H9 (cell line): Measurements from ENCODE around the gene WNT3A. TPM values are rescaled to one million over a fixed set of nuclear protein-coding genes. Genes with fewer than 3 reads are reported as not detected.

Experiments
- DNase-seq: peaks from one replicate; pipeline ENCODE4 v3.0.0-alpha.2; 2017
- H2AFZ ChIP-seq: one replicate; pipeline ENCODE4 v1.6.1; 2013; ENCODE audit warnings: mild to moderate bottlenecking, low read length, control low read depth, moderate library complexity
- H2AK5ac ChIP-seq: 2 replicates; pipeline ENCODE4 v1.6.1; 2013; ENCODE audit warnings: low read length, control low read depth, mixed read lengths; ENCODE audit not compliant: insufficient read length
- H2BK120ac ChIP-seq: one replicate; pipeline ENCODE4 v1.6.1; 2013; ENCODE audit warnings: low read depth, mild to moderate bottlenecking, low read length, control low read depth, inconsistent platforms; ENCODE audit not compliant: poor library complexity, severe bottlenecking
- H2BK12ac ChIP-seq: 2 replicates; pipeline ENCODE4 v1.6.1; 2013; ENCODE audit warnings: low read length, control low read depth, mixed read lengths, low read depth; ENCODE audit not compliant: insufficient read length
- H2BK15ac ChIP-seq: 2 replicates; pipeline ENCODE4 v1.6.1; 2013; ENCODE audit warnings: low read depth, low read length, control low read depth
- H2BK20ac ChIP-seq: one replicate; pipeline ENCODE4 v1.6.1; 2013; ENCODE audit warnings: low read depth, mild to moderate bottlenecking, low read length, control low read depth, inconsistent platforms; ENCODE audit not compliant: poor library complexity, severe bottlenecking
- H2BK5ac ChIP-seq: 2 replicates; pipeline ENCODE4 v1.6.1; 2013; ENCODE audit warnings: low read length, control low read depth, mixed read lengths; ENCODE audit not compliant: insufficient read length
- H3K14ac ChIP-seq: 2 replicates; pipeline ENCODE4 v1.6.1; 2013; ENCODE audit warnings: low read length, control low read depth; ENCODE audit not compliant: insufficient read depth
- H3K18ac ChIP-seq: 2 replicates; pipeline ENCODE4 v1.6.1; 2013; ENCODE audit warnings: low read depth, mild to moderate bottlenecking, mixed read lengths, low read length, control low read depth; ENCODE audit not compliant: insufficient read length
- H3K23ac ChIP-seq: 2 replicates; pipeline ENCODE4 v1.6.1; 2013; ENCODE audit warnings: low read length, control low read depth, mixed read lengths, low read depth; ENCODE audit not compliant: insufficient read length
- H3K23me2 ChIP-seq: 2 replicates; pipeline ENCODE4 v1.6.1; 2013; ENCODE audit warnings: low read depth, mild to moderate bottlenecking, mixed read lengths, low read length, control low read depth; ENCODE audit not compliant: insufficient read length, poor library complexity, severe bottlenecking
- H3K27ac ChIP-seq: 2 replicates; pipeline ENCODE4 v1.5.1; 2013; ENCODE audit warnings: low read length, control low read depth, mixed read lengths, low read depth; ENCODE audit not compliant: insufficient read length
- H3K27me3 ChIP-seq: 2 replicates; pipeline ENCODE4 v1.6.1; 2013; ENCODE audit warnings: low read length, control low read depth, inconsistent platforms; ENCODE audit not compliant: insufficient read depth
- H3K4ac ChIP-seq: 2 replicates; pipeline ENCODE4 v1.6.1; 2013; ENCODE audit warnings: low read depth, mild to moderate bottlenecking, control low read depth, inconsistent platforms, low read length, moderate library complexity
- H3K4me1 ChIP-seq: 2 replicates; pipeline ENCODE4 v1.6.1; 2013; ENCODE audit warnings: low read length, control low read depth, inconsistent platforms; ENCODE audit not compliant: insufficient read depth
- H3K4me2 ChIP-seq: 2 replicates; pipeline ENCODE4 v1.6.1; 2013; ENCODE audit warnings: low read length, control low read depth, mixed read lengths; ENCODE audit not compliant: insufficient read length, insufficient read depth
- H3K56ac ChIP-seq: 2 replicates; pipeline ENCODE4 v1.6.1; 2013; ENCODE audit warnings: low read depth, mild to moderate bottlenecking, mixed read lengths, low read length, control low read depth; ENCODE audit not compliant: insufficient read length
- H3K79me1 ChIP-seq: 2 replicates; pipeline ENCODE4 v1.6.1; 2013; ENCODE audit warnings: low read depth, mild to moderate bottlenecking, moderate library complexity, low read length, control low read depth, inconsistent platforms; ENCODE audit not compliant: insufficient read depth, poor library complexity, severe bottlenecking
- H3K79me2 ChIP-seq: 2 replicates; pipeline ENCODE4 v1.6.1; 2013; ENCODE audit warnings: low read length, control low read depth, inconsistent platforms; ENCODE audit not compliant: insufficient read depth
- H3K9ac ChIP-seq: 2 replicates; pipeline ENCODE4 v1.6.1; 2013; ENCODE audit warnings: low read length, control low read depth, mixed read lengths; ENCODE audit not compliant: insufficient read length; ENCODE audit errors: extremely low read depth
- H3K9me3 ChIP-seq: one replicate; pipeline ENCODE4 v1.6.1; 2013; ENCODE audit warnings: low read depth, low read length, inconsistent platforms; ENCODE audit not compliant: control insufficient read depth
- H3T11ph ChIP-seq: one replicate; pipeline ENCODE4 v1.6.1; 2013; ENCODE audit warnings: mild to moderate bottlenecking, low read length, control low read depth, inconsistent platforms
- H4K20me1 ChIP-seq: one replicate; pipeline ENCODE4 v1.6.1; 2013; ENCODE audit not compliant: control insufficient read depth, insufficient read length, insufficient read depth
- H4K5ac ChIP-seq: 2 replicates; pipeline ENCODE4 v1.6.1; 2013; ENCODE audit warnings: low read depth, mild to moderate bottlenecking, mixed read lengths, low read length, control low read depth; ENCODE audit not compliant: insufficient read length
- H4K8ac ChIP-seq: replicated peaks from 2 replicates; pipeline ENCODE4 v1.6.1; 2013; ENCODE audit warnings: low read length, control low read depth, mixed read lengths, low read depth; ENCODE audit not compliant: insufficient read length
- H4K91ac ChIP-seq: 2 replicates; pipeline ENCODE4 v1.6.1; 2013; ENCODE audit warnings: low read depth, mild to moderate bottlenecking, moderate library complexity, mixed read lengths, low read length, control low read depth; ENCODE audit not compliant: insufficient read length
- H3K27ac Mint-ChIP-seq, 3 experiments: 2 replicates in 2 of 3; 3 replicates in 1 of 3; pipeline ENCODE4 v1.8.0; 2020 to 2021; ENCODE audit warnings: mixed read lengths in 3 of 3, mild to moderate bottlenecking in 1 of 3, moderate library complexity in 1 of 3
- H3K27me3 Mint-ChIP-seq: 2 replicates; pipeline ENCODE4 v1.8.0; 2021; ENCODE audit warnings: low read depth, mild to moderate bottlenecking, moderate library complexity, mixed read lengths
- H3K36me3 Mint-ChIP-seq, 3 experiments: 2 replicates in 2 of 3; 3 replicates in 1 of 3; pipeline ENCODE4 v1.8.0; 2020 to 2021; ENCODE audit warnings: low read depth in 3 of 3, mixed read lengths in 3 of 3; ENCODE audit not compliant: insufficient read depth in 1 of 3
- H3K4me1 Mint-ChIP-seq, 2 experiments: 2 replicates each; pipeline ENCODE4 v1.8.0; 2020; ENCODE audit warnings: mixed read lengths in 2 of 2
- H3K4me3 Mint-ChIP-seq, 2 experiments: 2 replicates in 1 of 2; 3 replicates in 1 of 2; pipeline ENCODE4 v1.8.0; 2020 to 2021; ENCODE audit warnings: mild to moderate bottlenecking in 2 of 2, mixed read lengths in 2 of 2, moderate library complexity in 1 of 2
- H3K9me3 Mint-ChIP-seq, 2 experiments: 2 replicates in 1 of 2; 3 replicates in 1 of 2; pipeline ENCODE4 v1.8.0; 2020; ENCODE audit warnings: mild to moderate bottlenecking in 2 of 2, mixed read lengths in 2 of 2, moderate library complexity in 1 of 2
- WGBS: extraction: QIAGEN DNeasy Blood & Tissue Kit; methylation state at CpG from one replicate; pipeline ENCODE4 v1.1.7; 2013; ENCODE audit warnings: missing lambda C conversion rate, low lambda C conversion rate, mixed read lengths; ENCODE audit not compliant: insufficient read length; ENCODE audit errors: extremely low coverage; 5-methylcytosine and 5-hydroxymethylcytosine counted together
- total RNA-seq: library from RNA; stranded (reverse); gene quantifications from 2 replicates; pipeline ENCODE4 v1.2.1, GENCODE V29; 2021
- TF ChIP-seq, protein P1 (sequence below): fragments of 200-600 bp; sonication (generic); conservative IDR thresholded peaks from 3 replicates; pipeline ENCODE4 v1.8.0; 2021; ENCODE audit warnings: antibody characterized with exemption, mild to moderate bottlenecking

Gene WNT3A
- total RNA-seq, 1 experiment from 2014 or later = 0.17 TPM

DNA sequence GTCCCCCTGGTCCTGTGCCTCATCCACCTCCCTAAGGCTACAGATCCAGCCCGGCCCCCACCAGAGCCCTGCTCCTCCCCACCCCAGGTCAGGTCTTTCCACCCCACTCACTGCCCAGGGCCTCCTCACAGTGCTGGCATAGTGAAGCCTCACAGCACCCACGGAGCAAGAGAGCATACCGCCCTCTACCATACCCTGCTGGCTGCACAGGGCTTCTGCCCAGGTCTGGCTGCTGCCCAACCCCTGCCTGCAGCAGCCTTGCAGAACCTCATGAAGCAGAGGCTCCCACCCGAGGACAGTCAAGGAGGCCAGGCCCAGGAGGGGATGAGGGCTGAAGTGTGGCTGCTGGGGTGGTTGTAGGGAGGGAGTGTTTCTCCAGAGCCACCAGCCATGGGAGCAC, 56.0 kb downstream of the WNT3A start:
- Histone ChIP-seq H4K91ac (no peak overlapping the region), H2AK5ac (no peak overlapping the region), H3K14ac (no peak overlapping the region), H3K23me2 (peaks cover 19% of the 10 kb centered on the region), H4K5ac (no peak overlapping the region), H3K4ac (no peak overlapping the region), H3K4me2 (no peak overlapping the region), H3K23ac (no peak overlapping the region), H3K27me3 (peaks cover 43% of the 10 kb centered on the region), H2BK15ac (no peak overlapping the region), H2BK120ac (no peak overlapping the region), H3K79me2 (no peaks in the 10 kb centered on the region), H3K18ac (no peak overlapping the region), H3T11ph (no peak overlapping the region), H3K9ac (no peak overlapping the region), H3K4me1 (no peaks in the 10 kb centered on the region), H2BK5ac (no peak overlapping the region), H2AFZ (no peak overlapping the region), H4K20me1 (no peaks in the 10 kb centered on the region), H2BK12ac (no peak overlapping the region), H3K27ac (no peak overlapping the region), H3K56ac (no peak overlapping the region), H3K9me3 (no peaks in the 10 kb centered on the region), H3K79me1 (no peaks in the 10 kb centered on the region), H4K8ac (no peak overlapping the region), H2BK20ac (no peak overlapping the region)
- no peak overlapping the region for H3K27ac Mint-ChIP-seq
- no CpG with 5 or more reads among the region's 4 CpGs for WGBS
- TF ChIP-seq, protein P1, sequence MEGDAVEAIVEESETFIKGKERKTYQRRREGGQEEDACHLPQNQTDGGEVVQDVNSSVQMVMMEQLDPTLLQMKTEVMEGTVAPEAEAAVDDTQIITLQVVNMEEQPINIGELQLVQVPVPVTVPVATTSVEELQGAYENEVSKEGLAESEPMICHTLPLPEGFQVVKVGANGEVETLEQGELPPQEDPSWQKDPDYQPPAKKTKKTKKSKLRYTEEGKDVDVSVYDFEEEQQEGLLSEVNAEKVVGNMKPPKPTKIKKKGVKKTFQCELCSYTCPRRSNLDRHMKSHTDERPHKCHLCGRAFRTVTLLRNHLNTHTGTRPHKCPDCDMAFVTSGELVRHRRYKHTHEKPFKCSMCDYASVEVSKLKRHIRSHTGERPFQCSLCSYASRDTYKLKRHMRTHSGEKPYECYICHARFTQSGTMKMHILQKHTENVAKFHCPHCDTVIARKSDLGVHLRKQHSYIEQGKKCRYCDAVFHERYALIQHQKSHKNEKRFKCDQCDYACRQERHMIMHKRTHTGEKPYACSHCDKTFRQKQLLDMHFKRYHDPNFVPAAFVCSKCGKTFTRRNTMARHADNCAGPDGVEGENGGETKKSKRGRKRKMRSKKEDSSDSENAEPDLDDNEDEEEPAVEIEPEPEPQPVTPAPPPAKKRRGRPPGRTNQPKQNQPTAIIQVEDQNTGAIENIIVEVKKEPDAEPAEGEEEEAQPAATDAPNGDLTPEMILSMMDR = no peak
- H3K36me3 Mint-ChIP-seq = no peaks in the 10 kb centered on the region; a peak in 1 of 7 replicates
- H3K4me3 Mint-ChIP-seq = no peak overlapping the region
- H3K4me1 Mint-ChIP-seq = peaks cover 5 to 7% of the 10 kb centered on the region in 2 experiments; a peak in 3 of 4 replicates
- H3K9me3 Mint-ChIP-seq = peaks cover 2 to 3% of the 10 kb centered on the region in 2 experiments; a peak in 3 of 5 replicates
- peaks cover 93% of the 10 kb centered on the region for H3K27me3 Mint-ChIP-seq
- DNase-seq = no peak
